GM19043 (cell line): Measurements from ENCODE around the gene ACTL8.
"Not testable (repeated sequence)": the region's sequence is repeated elsewhere in the genome, so short reads cannot be mapped to it uniquely, and the experiment has no call there.

Experiments used
- ATAC-seq: cut with Tn5 transposase; IDR thresholded peaks from one replicate; pipeline ENCODE4 v1.9.1; 2021; ENCODE audit warnings: low read depth; ENCODE audit not compliant: unreplicated experiment

The ACTL8 gene

GRCh38 chr1:17734609-17735008 lies 20.5 kb upstream of the ACTL8 start:
- no peak for ATAC-seq

- ATAC-seq, result no peak
Observed at GRCh38 chr1:17735348-17735747, 19.8 kb upstream of the ACTL8 start.

GRCh38 chr1:17735793-17736192 lies 19.3 kb upstream of the ACTL8 start:
- no peak for ATAC-seq

- no peak for ATAC-seq
Observed at GRCh38 chr1:17736625-17737024, 18.5 kb upstream of the ACTL8 start.

- ATAC-seq, result no peak
Observed at GRCh38 chr1:17739050-17739449, 16.1 kb upstream of the ACTL8 start.

GRCh38 chr1:17741052-17741451 lies 14.1 kb upstream of the ACTL8 start:
- ATAC-seq, result no peak

- no peak for ATAC-seq
Observed at GRCh38 chr1:17742583-17742982, 12.6 kb upstream of the ACTL8 start.

- no peak for ATAC-seq
Observed at GRCh38 chr1:17743008-17743647, 12.0 kb upstream of the ACTL8 start.

- no peak for ATAC-seq
Observed at GRCh38 chr1:17743925-17744324, 11.2 kb upstream of the ACTL8 start.

- no peak for ATAC-seq
Observed at GRCh38 chr1:17744666-17745478, 10.3 kb upstream of the ACTL8 start.

- no peak for ATAC-seq
Observed at GRCh38 chr1:17745479-17745955, 9.6 kb upstream of the ACTL8 start.

- not testable (repeated sequence) for ATAC-seq
Observed at GRCh38 chr1:17746281-17746680, 8.9 kb upstream of the ACTL8 start.

- no peak for ATAC-seq
Observed at GRCh38 chr1:17746920-17747319, 8.2 kb upstream of the ACTL8 start.

GRCh38 chr1:17750333-17750732 lies 4.8 kb upstream of the ACTL8 start:
- no peak for ATAC-seq

- ATAC-seq, result no peak
Observed at GRCh38 chr1:17752356-17752755, 2.8 kb upstream of the ACTL8 start.

GRCh38 chr1:17757426-17757825 lies 2.3 kb downstream of the ACTL8 start:
- ATAC-seq, result no peak

GRCh38 chr1:17759114-17759513 lies 4.0 kb downstream of the ACTL8 start:
- ATAC-seq, result no peak

- no peak for ATAC-seq
Observed at GRCh38 chr1:17762313-17762712, 7.2 kb downstream of the ACTL8 start.

GRCh38 chr1:17763417-17763816 lies 8.3 kb downstream of the ACTL8 start:
- ATAC-seq, result no peak

- no peak for ATAC-seq
Observed at GRCh38 chr1:17763995-17764394, 8.9 kb downstream of the ACTL8 start.

GRCh38 chr1:17764591-17764990 lies 9.5 kb downstream of the ACTL8 start:
- ATAC-seq, result no peak
